ENCODE measurements around the gene GALNT10. TPM values are rescaled to one million over a fixed set of nuclear protein-coding genes. Genes with fewer than 3 reads are reported as not detected.

The GALNT10 gene
- total and polyA plus RNA-seq, 10 of the 15 experiments (the other 5 are each of a cell fraction or from before 2014, with no cell fraction given): 3.9 to 35.4 (median 15.5) TPM

DNA sequence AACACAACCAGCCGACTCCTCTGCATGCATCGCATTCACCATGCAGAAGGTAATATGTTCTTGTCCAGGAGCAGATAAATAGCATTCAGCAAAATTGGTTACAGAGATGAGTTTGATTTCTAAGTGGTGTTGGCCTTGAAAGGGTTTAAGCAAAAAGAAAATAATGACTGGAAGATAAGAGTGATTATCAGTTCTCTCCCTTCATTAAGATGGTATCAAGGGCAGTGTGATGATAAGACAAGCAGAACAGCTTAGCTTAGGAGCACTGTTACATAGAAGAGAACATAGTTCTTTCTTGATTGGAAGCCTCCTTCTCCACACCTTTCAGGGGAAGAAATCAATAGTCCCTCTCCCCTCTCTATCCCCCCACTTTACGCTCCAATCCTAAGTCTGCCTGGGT, 121.5 kb downstream of the GALNT10 start:
- no peaks in the 10 kb centered on the region; the same call in 1 of the 2 replicates for H3K79me2 ChIP-seq (ENCODE audit: control insufficient read depth, insufficient read depth, low read length)
- no peaks in the 10 kb centered on the region for H3K27me3 ChIP-seq (replicated peaks in 1 of 2; ENCODE audit: control insufficient read depth in 2 of 2, insufficient read depth in 2 of 2, low read length in 1 of 2)
- ChIA-PET SMC1A (ENCODE audit: uncharacterized antibody, unreplicated experiment) (interaction anchor here (1.0 to 1.7 kb wide), 6 partner anchors 9 to 115 kb away, joined by 3 to 4 read pairs (median 4); no protein-coding TSS in a partner anchor), CTCF (interaction anchor here (0.6 to 1.2 kb wide), 3 partner anchors 26 to 240 kb away, joined by 3 to 4 read pairs (median 3); no protein-coding TSS in a partner anchor), POLR2A (interaction anchor here (0.5 kb wide), 1 partner anchor 128 kb away, joined by 4 read pairs; no protein-coding TSS in a partner anchor), RAD21 (ENCODE audit: unreplicated experiment) (interaction anchor here (0.8 to 1.3 kb wide), 3 partner anchors 26 to 122 kb away, joined by 3 to 4 read pairs (median 3); partner anchors contain the start of gene GALNT10)
- H3K4me3 ChIP-seq: no peak overlapping the region
- no TSS peak for BruUV-seq (replicated peaks)
- intact Hi-C loops (cut with micrococcal nuclease; ENCODE audit: unreplicated experiment): no loop called here
- peaks cover 8% of the 10 kb centered on the region; the same call in 1 of the 2 replicates for H3K4me1 ChIP-seq (ENCODE audit: control insufficient read depth, insufficient read depth, low read length)
- FAIRE-seq: no peak
- WGBS (ENCODE audit: insufficient coverage, insufficient replicate concordance, low lambda C conversion rate, missing lambda C conversion rate): 100% methylated on average over 3 of the region's 3 CpGs
- no peaks in the 10 kb centered on the region for H4K20me1 ChIP-seq (ENCODE audit: control insufficient read depth, insufficient read depth)
- H3K36me3 ChIP-seq (ENCODE audit: control insufficient read depth in 2 of 2, insufficient read depth in 2 of 2, low read length in 1 of 2): peaks cover 0 to 6% of the 10 kb centered on the region in 2 experiments; a peak in 2 of 4 replicates
- ATAC-seq: no peak
- no peak overlapping the region for H2AFZ ChIP-seq (ENCODE audit: control insufficient read depth, low read depth, low read length)
- DNase-seq (ENCODE audit: low read depth, low spot score): no peak
- H3K9me3 ChIP-seq (replicated peaks; ENCODE audit: control insufficient read depth, insufficient read depth, low read length): no peaks in the 10 kb centered on the region; the same call in 1 of the 3 replicates
- H3K9ac ChIP-seq (ENCODE audit: control insufficient read depth, insufficient read depth, low read length): no peak overlapping the region
- H3K27ac ChIP-seq (ENCODE audit: control insufficient read depth, insufficient read depth): 0 out of 2 replicates have a peak overlapping the region, but pooled peaks have one; percentile 2
- no peak overlapping the region for H3K4me2 ChIP-seq (ENCODE audit: control insufficient read depth, insufficient read depth)
- in situ Hi-C loops (cut with MboI): no loop called here
- no peak for TF ChIP-seq RBBP5 (conservative IDR thresholded peaks at IDR 0.05)
- TF ChIP-seq KLF5 (IDR thresholded peaks at IDR 0.05; ENCODE audit: partially characterized antibody): no peak
- TF ChIP-seq, protein P1, sequence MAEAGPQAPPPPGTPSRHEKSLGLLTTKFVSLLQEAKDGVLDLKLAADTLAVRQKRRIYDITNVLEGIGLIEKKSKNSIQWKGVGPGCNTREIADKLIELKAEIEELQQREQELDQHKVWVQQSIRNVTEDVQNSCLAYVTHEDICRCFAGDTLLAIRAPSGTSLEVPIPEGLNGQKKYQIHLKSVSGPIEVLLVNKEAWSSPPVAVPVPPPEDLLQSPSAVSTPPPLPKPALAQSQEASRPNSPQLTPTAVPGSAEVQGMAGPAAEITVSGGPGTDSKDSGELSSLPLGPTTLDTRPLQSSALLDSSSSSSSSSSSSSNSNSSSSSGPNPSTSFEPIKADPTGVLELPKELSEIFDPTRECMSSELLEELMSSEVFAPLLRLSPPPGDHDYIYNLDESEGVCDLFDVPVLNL (IDR thresholded peaks at IDR 0.05; ENCODE audit: low read depth, low read length): no peak
- TF ChIP-seq, protein P2, sequence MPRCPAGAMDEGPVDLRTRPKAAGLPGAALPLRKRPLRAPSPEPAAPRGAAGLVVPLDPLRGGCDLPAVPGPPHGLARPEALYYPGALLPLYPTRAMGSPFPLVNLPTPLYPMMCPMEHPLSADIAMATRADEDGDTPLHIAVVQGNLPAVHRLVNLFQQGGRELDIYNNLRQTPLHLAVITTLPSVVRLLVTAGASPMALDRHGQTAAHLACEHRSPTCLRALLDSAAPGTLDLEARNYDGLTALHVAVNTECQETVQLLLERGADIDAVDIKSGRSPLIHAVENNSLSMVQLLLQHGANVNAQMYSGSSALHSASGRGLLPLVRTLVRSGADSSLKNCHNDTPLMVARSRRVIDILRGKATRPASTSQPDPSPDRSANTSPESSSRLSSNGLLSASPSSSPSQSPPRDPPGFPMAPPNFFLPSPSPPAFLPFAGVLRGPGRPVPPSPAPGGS (IDR thresholded peaks at IDR 0.05; ENCODE audit: borderline replicate concordance, insufficient read depth, low read depth, low read length, poor library complexity, severe bottlenecking): no peak
- TF ChIP-seq NR2C1 (IDR thresholded peaks at IDR 0.05): no peak
- TF ChIP-seq EED (IDR thresholded peaks at IDR 0.05; ENCODE audit: low read depth): no peak
- no peak for TF ChIP-seq SMC3 (IDR thresholded peaks at IDR 0.05; ENCODE audit: borderline replicate concordance, low read length)
- TF ChIP-seq, protein P3, sequence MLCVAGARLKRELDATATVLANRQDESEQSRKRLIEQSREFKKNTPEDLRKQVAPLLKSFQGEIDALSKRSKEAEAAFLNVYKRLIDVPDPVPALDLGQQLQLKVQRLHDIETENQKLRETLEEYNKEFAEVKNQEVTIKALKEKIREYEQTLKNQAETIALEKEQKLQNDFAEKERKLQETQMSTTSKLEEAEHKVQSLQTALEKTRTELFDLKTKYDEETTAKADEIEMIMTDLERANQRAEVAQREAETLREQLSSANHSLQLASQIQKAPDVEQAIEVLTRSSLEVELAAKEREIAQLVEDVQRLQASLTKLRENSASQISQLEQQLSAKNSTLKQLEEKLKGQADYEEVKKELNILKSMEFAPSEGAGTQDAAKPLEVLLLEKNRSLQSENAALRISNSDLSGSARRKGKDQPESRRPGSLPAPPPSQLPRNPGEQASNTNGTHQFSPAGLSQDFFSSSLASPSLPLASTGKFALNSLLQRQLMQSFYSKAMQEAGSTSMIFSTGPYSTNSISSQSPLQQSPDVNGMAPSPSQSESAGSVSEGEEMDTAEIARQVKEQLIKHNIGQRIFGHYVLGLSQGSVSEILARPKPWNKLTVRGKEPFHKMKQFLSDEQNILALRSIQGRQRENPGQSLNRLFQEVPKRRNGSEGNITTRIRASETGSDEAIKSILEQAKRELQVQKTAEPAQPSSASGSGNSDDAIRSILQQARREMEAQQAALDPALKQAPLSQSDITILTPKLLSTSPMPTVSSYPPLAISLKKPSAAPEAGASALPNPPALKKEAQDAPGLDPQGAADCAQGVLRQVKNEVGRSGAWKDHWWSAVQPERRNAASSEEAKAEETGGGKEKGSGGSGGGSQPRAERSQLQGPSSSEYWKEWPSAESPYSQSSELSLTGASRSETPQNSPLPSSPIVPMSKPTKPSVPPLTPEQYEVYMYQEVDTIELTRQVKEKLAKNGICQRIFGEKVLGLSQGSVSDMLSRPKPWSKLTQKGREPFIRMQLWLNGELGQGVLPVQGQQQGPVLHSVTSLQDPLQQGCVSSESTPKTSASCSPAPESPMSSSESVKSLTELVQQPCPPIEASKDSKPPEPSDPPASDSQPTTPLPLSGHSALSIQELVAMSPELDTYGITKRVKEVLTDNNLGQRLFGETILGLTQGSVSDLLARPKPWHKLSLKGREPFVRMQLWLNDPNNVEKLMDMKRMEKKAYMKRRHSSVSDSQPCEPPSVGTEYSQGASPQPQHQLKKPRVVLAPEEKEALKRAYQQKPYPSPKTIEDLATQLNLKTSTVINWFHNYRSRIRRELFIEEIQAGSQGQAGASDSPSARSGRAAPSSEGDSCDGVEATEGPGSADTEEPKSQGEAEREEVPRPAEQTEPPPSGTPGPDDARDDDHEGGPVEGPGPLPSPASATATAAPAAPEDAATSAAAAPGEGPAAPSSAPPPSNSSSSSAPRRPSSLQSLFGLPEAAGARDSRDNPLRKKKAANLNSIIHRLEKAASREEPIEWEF (IDR thresholded peaks at IDR 0.05; ENCODE audit: insufficient replicate concordance, low read depth, low read length): no peak
- TF ChIP-seq, protein P4, sequence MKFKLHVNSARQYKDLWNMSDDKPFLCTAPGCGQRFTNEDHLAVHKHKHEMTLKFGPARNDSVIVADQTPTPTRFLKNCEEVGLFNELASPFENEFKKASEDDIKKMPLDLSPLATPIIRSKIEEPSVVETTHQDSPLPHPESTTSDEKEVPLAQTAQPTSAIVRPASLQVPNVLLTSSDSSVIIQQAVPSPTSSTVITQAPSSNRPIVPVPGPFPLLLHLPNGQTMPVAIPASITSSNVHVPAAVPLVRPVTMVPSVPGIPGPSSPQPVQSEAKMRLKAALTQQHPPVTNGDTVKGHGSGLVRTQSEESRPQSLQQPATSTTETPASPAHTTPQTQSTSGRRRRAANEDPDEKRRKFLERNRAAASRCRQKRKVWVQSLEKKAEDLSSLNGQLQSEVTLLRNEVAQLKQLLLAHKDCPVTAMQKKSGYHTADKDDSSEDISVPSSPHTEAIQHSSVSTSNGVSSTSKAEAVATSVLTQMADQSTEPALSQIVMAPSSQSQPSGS (IDR thresholded peaks at IDR 0.05; ENCODE audit: low read length): no peak
- no peak for TF ChIP-seq PAX8 (IDR thresholded peaks at IDR 0.05)
- TF ChIP-seq CBX3 (IDR thresholded peaks at IDR 0.05; ENCODE audit: borderline replicate concordance, low read depth): no peak
- TF ChIP-seq, protein P5, sequence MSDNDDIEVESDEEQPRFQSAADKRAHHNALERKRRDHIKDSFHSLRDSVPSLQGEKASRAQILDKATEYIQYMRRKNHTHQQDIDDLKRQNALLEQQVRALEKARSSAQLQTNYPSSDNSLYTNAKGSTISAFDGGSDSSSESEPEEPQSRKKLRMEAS (IDR thresholded peaks at IDR 0.05; ENCODE audit: low read depth, low read length): no peak
- TF ChIP-seq ZNF217 (IDR thresholded peaks at IDR 0.05): no peak
- no peak for TF ChIP-seq KAT2A (conservative IDR thresholded peaks at IDR 0.05; ENCODE audit: control insufficient read depth, low read depth, low read length)
- TF ChIP-seq PML (IDR thresholded peaks at IDR 0.05; ENCODE audit: low read length): no peak
